ENCODE results near the gene TAF1C.

TAF1C gene

DNA sequence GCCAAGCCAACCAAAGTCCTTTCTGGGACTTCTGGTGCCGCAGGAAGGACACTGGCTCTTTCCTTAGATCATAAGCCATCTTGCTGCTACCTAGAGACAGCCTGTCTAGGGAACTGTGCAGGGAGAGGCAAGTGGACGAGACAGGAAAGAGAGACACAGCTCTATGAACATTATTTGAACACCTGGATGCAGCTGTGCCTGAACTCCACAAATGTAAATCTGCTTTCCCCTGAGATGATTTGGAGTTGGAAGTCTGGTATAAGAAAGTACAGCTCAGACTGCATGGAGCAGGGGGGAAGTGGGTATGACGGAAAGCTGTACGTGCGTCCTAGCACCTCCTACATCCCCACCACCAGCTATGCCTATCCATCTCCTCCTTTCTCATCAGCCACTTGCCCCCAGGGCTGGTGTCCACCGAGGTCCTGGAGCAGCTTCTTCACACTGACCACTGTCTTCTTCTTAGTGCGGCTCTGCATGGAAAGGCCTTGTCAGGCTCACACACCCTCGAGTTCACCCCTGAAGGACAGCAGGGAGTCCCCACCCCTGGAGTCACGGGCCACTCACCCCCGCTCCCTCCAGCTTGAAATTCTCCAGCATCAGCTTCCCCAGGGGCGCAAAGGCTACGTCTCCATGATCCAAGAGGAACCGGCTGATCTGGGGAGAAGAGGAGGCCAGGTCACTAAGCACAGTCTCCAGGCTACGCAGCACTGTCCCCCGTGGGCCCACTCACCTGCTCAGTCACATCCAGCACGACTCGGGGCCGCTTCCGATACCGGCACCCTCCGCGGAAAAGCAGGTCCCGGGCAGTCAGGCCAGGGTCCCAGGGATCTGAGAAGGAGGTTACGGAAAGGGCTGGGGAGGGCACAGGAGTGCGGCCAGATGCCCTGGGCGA is 3.9 kb downstream of the TAF1C start:
- no peak for DNase-seq

DNA sequence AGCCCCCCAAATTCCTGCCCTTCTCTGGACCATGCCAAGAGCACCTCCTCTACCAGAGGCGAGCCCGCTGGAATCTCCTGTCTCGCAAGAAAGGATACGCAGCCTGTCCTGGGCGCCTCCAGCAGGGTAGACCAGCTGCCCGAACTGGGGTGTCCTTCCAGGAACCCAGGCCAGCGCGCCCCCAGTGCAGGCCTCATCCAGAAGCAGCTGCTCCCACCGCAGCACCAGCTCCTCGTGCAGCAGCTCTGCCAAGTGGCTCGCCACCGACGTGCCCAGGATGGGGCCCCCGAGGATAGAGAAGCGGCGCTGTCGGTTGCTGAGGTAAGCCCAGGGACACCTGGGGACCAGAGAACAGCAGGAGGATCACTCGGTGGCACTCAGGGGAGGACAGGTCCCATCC is 4.8 kb downstream of the TAF1C start:
- no peak for DNase-seq

DNA sequence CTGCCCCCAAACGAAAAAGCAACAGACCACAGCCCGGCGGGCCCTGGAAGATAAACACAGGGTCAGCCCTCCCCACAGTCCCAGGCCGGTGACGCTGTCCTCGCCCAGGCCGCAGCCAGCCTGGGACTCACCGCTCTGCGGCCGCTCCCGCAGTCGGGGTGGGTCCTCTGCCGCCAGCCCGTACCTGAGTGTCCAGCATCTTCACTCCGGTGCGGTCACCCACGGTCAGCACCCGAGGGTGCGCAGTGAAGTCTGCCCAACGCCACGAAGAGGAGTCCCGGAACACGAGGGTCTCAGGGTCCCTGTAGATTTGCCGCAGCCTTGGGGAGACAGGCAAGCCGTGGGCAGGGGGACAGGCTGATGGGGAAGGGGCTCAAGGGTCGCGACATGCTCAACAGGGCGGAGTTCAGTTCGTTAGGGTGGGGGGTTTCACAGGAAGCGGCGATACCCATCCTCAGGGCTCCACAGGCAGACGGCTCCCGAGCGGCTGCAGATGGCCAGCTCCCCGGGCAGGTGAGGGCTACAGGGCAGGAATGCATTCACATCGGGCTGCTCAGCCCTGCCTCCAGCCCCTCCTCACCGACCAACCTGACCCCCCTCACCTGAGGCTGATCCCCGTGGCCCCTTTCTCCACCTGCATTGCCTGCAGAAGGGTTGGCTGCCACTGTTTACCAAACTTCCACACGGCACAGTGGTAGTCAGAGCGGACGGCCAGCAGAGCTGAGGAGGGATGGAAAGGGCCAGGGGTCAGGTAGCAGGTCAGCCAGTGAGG is 5.5 kb downstream of the TAF1C start:
- no peak for DNase-seq

DNA sequence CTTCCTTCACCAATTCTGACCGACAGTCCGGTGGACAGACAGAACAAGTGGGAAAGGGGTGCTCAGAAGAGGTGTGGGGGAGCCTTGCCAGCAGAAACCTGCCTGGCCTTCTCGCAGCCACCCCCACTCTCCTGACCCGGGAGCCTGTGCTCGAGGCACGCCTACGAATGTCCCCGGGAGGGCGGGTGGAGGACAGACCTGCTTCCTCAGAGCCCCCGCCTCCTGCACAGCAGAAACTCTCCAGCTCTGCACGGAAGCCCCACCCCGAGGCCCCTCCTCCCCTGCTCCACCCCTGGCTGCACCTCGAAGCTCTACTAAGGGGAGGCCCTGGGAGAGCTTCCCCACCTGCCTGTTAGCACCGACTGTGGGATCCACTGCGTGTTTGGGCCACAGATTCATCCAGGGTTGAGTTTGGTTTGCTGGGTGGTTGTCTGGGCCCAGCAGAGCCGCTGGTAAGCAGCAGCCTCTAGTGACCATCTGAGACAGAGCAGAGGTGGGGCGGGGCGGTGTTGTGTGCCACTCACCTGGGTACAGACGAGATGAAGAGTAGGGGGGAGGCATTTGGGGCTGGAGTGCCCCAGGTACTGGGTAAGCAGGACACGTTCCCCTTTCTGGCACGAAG is 6.2 kb downstream of the TAF1C start:
- no peak for DNase-seq

DNA sequence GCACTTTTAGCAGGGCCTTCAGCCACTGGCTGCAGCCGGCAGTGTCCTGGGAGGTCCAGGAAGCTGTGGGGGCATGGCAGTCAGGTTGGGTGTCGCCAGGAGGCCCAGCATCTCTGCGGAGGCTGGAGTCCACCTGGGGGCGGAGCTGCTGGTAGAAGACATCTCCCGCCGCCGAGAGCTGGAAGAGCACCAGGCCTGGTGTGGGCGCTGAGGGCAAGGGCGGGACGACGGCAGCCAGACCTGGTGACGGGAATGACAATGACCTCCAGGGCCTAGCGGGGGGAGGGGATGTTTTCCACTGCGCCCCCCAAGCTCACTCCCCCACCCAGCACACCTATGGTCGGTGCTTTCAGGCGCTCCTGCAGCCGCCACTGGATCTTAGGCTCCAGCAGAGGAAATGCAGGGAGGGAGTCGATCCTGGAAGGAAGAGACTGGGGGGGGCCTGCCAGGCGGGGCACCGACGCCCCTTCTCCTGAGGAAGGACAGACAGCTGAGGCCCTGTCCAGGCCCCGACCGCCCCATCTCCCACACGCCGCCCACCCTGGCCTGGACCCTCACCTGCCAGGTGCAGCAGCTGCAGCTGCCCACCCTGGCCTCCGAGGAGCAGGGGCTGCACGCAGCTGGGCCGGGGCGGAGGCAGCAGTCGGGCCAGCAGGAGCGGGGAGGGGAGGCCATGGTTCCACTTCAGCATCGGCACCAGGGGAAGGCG is 7.1 kb downstream of the TAF1C start:
- DNase-seq, result no peak

DNA sequence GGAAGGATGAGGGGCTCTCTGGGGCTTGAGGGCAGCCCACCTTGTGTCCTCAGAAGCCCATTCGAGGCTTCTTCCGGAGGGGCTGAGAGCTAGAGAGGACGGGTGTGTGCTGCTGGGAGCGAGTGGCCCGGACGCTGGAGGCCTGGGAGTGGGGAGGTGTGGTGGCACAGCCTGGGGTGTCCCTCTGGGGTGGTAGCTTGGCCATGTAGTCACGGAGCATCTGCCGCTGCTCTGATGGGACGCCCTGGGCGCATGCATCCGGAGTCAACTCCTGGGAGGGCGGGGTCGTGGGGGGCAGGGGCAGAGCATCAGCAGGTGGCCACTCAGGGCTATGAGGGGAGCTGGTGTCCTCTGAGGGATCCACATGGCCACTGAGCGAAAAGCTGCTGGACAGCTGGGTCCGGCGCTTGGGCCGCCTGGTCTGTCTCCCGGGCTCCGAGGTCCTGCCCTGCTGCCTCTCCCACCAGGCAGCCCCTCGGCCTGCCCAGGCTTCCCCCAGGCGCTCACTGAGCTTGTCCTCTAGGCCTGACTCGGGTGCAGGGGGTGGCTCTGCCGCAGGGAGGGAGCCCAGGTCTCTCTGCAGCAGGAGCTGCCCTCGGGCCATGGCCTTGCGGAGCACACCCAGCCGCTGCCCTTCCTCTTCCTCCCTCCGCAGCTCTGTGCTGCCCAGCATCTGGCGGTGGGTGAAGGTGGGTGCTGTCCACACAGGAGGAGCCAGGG is 7.8 kb downstream of the TAF1C start:
- DNase-seq, result no peak

DNA sequence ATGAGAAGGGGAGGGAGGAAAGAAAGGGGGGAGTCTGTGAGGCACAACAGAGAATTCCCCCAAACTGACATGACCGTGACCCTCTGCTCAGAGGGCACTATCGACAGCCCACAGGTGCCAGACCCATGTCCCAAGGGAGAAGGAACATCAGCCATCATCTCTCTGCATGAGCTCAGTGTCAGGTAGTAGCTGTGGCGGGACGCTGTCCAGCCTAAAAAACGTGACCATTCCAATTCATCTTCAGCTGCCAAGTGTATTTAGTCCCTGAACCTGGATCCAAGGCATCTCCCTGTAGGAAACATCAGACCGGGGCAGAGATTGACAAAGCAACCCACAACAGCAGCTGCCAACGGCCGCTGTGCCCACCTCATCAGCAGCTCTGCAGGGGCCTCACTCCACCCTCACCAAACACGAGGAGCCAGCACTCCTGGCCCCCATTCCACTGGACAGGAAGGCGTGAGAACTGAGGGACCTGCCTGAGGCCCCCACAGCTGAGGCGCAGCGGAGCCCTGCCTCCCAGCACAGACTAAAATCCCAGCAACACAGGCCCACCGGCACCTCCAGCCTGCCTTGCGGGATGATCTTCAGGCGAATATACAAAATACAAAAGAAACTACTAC is 8.6 kb downstream of the TAF1C start:
- DNase-seq, result no peak

DNA sequence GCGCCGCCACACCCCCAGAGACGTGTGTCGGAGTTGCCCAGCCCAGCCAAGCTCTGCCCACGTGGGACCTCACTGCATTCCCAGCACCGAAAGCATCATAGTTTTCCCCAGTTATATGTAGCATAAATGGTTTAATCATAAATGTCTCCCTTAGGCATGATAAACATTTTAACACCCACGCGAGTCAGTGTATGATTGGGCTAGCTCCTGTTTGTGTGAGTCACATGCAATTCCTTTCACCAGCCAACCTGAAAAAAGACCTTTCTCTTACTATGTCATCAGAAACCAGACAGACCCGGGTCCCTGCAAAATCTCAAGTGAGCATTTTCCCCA is 9.2 kb downstream of the TAF1C start:
- peak; percentile 20 for DNase-seq

DNA sequence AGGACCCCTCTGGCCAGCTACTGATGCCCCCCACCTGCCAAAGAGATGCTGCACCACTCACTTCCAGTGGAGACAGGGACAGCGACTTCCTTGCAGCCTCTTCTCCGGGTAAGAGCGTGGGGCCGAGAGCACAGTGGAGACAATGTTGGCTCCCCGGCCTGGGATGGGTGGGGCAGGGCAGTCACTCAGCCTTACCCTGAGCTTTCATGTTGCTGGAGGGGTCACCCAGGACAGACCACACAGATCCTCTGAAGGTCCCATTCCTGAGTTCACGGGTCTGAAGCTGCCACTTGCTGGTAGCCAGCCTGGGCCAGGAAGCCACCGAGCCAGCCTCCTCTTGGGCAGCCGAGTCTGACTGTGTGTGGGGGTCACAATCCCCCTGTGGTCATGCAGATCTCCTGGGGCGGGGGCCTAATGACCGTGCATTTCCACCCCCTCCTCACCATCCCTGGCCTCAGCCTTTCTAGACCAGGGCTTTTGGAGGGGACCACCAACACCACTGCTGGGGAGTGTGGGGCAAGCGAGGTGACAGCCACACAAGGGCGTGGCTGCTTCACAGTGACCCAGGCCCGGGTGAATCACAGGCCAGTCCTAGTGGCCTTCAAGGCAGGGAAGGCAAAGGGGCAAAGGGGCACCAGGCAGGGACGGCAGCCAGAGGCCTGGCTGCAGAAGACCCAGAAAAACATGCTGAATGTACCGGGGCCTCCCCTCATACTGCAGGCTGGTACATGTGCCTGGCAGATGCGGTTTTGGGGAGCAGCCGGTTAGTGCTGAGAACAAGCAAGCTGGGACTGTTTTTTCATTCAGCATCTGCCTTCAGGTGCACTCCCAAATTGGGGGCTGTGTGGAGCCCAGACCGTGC is 10.4 kb downstream of the TAF1C start:
- peak; percentile 37 for DNase-seq

DNA sequence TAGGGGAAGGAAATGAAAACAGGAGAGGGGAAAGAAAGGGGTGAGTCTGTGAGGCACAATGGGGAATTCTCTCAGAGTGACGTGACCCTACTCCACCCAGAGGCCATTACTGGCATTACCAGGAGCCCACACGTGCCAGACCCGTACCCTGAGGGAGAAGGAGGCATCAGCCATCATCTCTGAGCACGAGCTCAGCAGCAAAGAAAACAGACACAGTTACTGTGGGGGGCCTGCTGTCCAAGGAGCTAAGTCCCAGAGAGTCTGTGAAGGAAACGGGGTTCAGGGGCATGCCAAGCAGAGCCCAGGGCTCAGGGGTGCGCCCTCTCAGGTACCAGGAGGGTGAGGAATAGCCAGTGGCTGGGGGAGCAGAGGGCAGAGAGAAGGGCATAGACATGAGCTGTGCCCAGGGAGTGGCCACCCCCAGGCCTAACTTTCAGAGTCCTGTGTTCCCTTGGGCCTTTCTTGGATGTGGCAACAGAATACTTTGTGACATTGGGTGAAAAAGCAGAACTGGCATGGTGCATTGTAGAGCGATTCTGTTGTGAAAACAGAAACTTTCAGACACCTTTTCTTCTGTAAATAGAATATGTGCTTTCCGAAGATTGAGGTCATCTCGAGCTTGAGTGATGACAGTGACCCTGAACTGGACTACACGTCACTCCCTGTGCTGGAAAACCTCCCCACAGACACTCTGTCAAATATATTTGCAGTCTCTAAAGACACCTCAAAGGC is 11.3 kb downstream of the TAF1C start:
- peak; percentile 96 for DNase-seq

DNA sequence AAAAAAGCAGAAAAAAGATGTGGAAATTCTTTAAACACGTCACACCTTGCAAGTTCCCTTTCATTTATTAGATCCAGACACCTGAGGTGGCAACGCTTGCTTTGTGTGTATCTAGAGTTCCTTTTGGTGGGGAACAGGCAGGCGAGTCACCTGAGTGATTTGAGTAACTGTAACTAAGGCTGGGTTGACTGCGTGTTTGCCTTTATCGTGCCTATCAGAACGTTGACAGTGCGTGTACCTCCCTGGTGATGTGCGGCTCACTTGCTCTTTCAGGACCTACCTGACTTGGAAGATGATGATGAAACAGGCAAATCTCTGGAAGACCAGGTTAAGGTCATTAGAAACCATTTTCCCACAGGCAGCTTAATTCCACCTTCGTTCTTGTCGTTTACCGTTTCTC is 12.5 kb downstream of the TAF1C start:
- no peak for DNase-seq

DNA sequence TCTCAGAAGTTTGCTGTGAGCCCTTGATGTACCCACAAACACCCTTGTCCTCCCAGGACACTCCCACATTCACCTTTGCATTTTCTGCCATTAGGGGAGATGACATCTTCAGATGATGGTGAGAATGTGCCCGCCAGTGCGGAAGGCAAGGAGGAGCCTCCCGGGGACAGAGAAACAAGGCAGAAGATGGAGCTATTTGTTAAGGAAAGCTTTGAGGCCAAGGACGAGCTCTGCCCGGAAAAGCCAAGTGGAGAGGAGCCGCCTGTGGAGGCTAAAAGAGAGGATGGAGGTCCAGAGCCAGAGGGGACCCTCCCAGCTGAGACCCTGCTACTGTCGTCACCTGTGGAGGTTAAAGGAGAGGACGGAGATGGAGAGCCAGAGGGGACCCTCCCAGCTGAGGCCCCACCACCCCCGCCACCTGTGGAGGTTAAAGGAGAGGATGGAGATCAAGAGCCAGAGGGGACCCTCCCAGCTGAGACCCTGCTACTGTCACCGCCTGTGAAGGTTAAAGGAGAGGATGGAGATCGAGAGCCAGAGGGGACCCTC is 17.0 kb downstream of the TAF1C start:
- no peak for DNase-seq

DNA sequence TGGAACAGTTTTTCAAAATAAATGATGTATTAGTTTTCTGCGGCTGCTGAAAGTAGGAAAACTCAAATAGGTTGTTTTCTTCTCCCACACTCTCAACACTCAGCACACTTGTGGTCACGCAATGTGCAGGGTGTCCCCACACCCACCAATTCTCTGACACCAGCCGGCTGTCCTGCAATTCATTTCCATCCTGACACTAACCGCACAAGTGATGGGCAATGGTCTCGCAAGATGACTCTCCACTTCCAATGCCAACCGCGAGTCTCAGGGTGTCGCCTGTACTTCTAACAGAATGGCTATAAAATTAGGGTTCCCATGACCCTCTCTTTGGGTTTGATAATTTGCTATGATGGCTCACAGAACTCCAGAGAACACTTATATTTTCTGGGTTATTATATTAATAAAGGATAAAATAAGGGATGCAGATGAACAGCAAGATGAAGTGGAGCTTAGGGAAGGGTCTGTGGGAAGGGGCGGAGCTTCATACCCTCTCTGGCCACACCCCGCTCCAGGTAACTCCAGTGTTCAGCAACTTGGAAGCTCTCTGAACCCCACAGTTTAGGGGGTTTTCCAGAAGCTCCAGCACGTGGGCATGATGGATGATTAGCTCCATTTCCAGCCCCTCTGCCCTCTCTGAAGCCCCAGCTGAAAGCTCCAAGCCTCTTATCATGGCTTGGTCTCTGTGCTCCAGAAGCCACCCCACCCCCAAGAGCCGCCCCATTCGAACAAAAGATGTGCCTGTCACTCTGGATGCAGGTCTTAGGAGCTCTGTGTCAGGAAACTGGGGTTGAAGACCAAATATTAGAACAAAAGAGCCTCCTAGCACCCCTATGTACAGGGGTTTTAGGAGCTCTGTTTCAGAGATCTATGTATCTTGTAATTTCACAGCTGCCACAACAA is 19.8 kb downstream of the TAF1C start:
- no peak for DNase-seq

DNA sequence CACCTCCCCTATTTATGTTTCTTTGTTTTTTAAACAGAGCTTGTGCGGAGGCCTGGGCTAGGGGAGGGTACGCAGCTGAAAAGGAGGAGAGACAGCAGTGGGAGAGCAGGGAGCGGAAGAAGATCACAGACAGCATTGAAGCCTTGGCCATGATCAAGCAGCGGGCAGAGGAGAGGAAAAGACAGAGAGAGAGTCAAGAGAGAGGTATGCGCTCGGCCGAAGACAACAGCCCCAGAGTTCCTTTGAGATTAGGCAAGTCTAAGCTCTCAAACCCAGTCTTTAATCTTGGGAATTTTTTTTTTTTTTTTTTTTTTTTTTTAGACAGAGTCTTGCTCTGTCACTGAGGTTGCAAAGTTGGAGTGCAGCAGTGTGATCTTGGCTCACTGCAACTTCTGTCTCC is 21.1 kb downstream of the TAF1C start:
- DNase-seq, result no peak

DNA sequence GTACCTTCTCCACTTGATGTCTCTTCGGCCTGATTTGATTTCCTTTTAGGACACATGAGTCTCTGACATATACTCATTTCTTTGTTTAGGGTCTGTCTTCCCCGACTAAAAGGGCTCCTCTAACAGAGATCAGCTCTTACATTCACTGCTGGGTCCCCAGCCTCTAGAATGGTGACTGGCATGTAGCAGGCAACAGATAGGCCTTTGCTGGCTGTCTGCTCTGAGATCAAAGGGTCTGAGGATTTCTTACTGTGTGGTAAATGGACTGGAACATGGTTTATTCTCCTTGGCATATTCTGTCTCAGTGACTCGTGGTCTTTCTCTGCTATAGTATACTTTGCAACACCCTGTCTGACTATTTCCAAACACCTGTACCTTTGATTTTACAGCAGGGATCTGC is 25.1 kb downstream of the TAF1C start:
- no peak for DNase-seq

DNA sequence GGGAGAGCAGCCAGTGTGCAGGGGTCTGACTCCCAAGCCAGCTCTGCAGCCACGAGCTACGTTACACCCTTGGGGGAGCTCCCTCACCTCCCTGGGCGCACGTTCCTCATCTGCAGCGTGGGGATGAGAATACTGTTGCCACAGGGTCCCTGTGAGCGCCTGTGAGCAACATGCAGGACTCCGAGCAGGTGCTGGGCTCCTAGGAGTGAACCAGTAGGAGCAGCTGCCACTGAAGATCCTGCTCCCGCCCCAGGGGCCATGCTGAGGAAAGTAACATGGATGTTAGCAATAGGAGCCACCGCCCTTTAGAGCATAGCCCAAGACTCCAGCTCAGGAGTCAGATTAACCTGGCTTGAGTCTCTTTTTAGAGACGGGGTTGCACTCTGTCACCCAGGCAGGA is 25.8 kb downstream of the TAF1C start:
- DNase-seq, result no peak

DNA sequence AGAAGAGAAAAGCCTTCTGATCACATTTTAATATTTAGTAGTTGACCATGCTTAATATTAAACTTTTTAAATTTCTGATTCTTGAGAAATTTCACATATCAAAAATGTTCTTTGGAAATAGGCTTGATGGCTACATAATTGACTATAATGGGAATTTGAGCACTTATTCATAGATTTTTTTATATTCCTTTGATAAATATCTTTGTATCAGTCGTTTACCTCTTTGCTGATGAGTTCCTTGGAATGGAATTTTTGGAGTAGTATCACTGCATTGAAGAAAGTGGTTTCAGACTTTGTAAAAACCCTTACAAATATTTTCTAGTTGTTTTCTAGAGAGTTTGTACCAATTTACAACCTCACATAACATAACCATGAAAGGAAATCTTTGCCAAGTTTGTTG is 27.1 kb downstream of the TAF1C start:
- no peak for DNase-seq

DNA sequence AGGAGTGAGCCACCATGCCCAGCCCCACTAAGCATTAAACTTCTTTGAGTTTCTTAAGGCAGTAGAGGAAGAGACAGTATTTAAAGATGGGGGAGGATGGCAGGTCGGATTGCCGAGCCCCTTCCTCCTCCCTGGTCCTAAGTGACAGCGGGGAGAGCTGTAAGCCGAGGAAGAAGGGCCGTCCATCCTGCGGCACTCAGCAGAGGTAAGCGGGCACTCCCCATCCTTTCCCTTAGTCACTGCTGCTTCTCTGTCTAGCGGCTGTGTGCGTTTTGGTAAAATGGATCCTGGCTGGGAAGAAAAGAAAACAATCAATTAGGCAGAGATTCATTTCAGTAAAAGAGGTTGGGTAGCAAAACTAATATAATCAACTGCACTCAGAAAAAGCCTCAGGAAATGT is 27.9 kb downstream of the TAF1C start:
- no peak for DNase-seq

DNA sequence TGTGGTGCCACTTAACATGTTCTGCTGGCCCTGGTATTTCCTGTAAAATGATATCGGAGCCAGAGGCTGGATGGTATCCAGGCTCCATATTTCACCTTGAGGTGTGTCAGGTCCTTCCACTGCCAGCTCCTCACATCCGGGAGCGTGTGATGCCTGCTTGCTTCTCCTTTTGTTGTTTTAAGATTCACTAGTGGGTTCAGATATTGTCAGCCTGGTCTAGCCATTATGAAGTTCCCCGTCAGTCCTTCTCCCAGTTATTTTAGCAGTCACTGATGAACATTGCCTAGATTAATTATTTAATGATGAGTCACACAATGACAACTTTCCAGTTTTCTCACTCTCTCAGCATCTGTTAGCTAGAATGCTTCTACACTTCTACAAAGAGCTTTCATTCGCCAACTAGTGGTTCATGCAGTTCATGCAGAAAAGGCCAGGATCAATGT is 30.5 kb downstream of the TAF1C start:
- DNase-seq, result no peak
